Motor neuron (in vitro differentiated cells): ENCODE data around the gene ZNF710. TPM values are rescaled to one million over a fixed set of nuclear protein-coding genes. Genes with fewer than 3 reads are reported as not detected.

Experiments used
- ATAC-seq, 8 experiments: fragments of 200-7000 bp; cut with Tn5 transposase; replicated peaks in 6 of 8; 2 replicates each; pipeline ENCODE4 v1.8.0; 2021; ENCODE audit warnings: mild to moderate bottlenecking in 8 of 8, moderate library complexity in 8 of 8
- H3K27ac ChIP-seq, 2 donors: fragments of 250-450 bp; sonication (Bioruptor Pico); 2 replicates each; pipeline ENCODE4 v1.9.0; 2021; ENCODE audit warnings: antibody characterized with exemption in 2 of 2, mild to moderate bottlenecking in 2 of 2, moderate library complexity in 1 of 2
- H3K4me1 ChIP-seq, 2 donors: fragments of 250-450 bp; sonication (Bioruptor Pico); replicated peaks in 1 of 2; 2 replicates each; pipeline ENCODE4 v1.6.1; 2021; ENCODE audit warnings: antibody characterized with exemption in 2 of 2, mild to moderate bottlenecking in 2 of 2, moderate library complexity in 1 of 2
- H3K4me3 ChIP-seq, 5 donors: fragments of 250-450 bp; sonication (Bioruptor Pico); 2 replicates each; pipeline ENCODE4 v1.9.0; 2021; ENCODE audit warnings: antibody characterized with exemption in 5 of 5, mild to moderate bottlenecking in 5 of 5, moderate library complexity in 4 of 5
- WGBS, 10 experiments: fragments of 450-650 bp; shearing (Covaris generic); methylation state at CpG; one replicate each; pipeline ENCODE4 v1.0.0; 2022; 5-methylcytosine and 5-hydroxymethylcytosine counted together
- in situ Hi-C, 9 experiments: fragments of 400-800 bp; cut with MboI; loops; one replicate each; pipeline ENCODE4 v1.15.0; 2021; ENCODE audit warnings: low sequenced_read_pairs in 9 of 9, low pct_unique_long_range_greater_than_20kb in 2 of 9; ENCODE audit not compliant: unreplicated experiment in 9 of 9
- total RNA-seq, 8 experiments: library from RNA; unstranded; fragments of 300-600 nt; gene quantifications; 2 replicates each; pipeline versions ENCODE4 v1.2.3 to v1.2.4, GENCODE V29; 2022

Gene ZNF710
- total RNA-seq, 8 experiments from 2014 or later, result 4.6 to 23.0 (median 11.5) TPM

DNA sequence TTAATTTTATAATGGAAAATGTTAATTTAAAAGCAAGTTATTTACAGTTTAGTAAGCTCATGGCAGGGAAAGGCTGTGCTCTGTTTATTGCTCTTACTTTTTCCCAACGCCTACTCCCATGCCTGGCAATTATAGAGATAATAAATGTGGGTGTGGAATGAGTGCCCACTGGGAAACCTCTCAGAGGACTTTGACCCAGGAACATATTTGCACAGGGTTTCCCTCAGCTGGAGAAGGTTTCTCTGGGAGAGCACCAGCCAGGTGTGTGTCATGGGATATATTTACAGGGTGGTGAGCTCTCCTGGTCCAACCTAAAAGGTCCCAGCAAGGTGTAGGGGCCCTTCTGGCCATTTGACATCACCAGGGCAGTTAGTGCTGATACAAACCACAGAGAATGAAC is 27.9 kb downstream of the ZNF710 start:
- H3K4me1 ChIP-seq, result peaks cover 2 to 8% of the 10 kb centered on the region in 2 donors
- no peak overlapping the region for H3K27ac ChIP-seq
- no peak for ATAC-seq
- in situ Hi-C loops, result no loop called here
- H3K4me3 ChIP-seq, result no peak overlapping the region
- WGBS, 10 experiments, result 80 to 100% (median 100%) methylated on average over 1 of the region's 1 CpG; no CpG with 5 or more reads in 5 of the 10 experiments

DNA sequence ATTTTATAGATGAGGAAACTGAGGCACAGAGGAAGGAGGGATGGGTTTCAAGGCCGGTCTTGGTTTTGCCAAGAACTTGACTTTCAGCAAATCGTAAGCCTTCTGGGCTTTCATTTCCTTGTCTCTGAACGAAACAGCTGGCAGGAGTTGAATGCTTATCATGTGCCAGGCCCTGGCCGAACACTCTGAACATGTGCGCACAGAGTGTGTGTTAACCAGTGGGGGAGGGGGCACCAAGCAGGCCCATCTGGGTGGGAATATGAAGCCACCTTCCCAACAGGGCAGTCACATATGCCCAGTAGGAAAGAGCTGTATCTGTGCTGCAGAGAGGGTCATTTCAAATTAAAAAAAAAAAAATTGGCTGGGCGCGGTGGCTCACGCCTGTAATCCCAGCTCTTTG is 29.3 kb downstream of the ZNF710 start:
- Histone ChIP-seq H3K27ac (no peak overlapping the region), H3K4me3 (no peak overlapping the region), H3K4me1 (peaks cover 15 to 21% of the 10 kb centered on the region in 2 donors)
- in situ Hi-C loops, result no loop called here
- 70 to 100% (median 100%) methylated on average over 1 to 4 of the region's 8 CpGs for WGBS, 10 experiments
- ATAC-seq, result no peak

DNA sequence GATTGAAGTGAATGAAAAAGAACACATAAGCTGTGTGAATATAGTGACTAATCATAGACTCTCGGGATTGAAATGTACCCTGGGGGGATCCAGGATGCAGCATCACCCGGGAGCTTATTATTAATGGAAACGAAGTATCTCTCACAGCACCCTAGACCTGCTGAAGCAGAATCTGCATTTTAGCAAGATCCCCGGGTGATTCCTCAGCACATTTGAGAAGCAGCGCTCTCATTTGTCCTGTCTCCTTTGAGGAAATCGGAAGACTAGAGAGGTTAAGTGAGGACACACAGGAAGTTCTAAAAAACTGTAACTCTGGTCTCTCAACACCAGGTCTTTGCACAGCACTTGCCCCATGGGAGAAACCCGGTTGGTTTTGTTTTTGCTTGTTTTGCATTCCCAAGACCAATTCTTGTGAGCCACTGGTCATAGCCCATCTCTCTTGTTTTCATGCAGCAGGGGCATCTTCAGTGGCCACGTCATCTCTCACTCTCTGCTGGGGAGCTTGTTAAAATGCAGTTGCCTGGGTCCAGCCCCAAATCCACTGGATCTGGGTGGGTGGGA is 30.2 kb downstream of the ZNF710 start:
- WGBS, 10 experiments, result 38 to 100% (median 68%) methylated on average over 1 to 8 of the region's 8 CpGs; no CpG with 5 or more reads in 2 of the 10 experiments
- Histone ChIP-seq H3K4me1 (peaks cover 24 to 31% of the 10 kb centered on the region in 2 donors), H3K4me3 (no peak overlapping the region), H3K27ac (no peak overlapping the region)
- ATAC-seq, result no peak
- in situ Hi-C loops, result no loop called here

DNA sequence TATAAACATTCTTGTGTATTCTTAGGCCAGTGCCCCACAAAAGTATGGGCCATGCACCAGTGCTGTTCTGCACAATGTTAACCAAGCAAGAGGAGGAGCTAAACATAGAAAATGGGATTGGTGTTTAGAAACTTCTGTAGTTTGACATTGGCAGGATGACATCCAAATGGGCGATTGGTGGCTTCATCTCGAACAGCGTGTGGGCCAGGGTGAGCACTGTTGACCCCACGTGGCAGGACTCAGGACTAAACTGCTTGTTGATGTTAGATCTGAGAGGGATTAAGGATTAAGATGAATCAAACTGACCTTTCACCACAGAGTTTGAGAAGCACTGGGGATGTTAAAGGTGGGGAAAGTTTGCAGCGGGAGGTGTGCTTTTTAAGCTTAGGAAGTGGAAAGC is 31.9 kb downstream of the ZNF710 start:
- H3K4me1 ChIP-seq, result peaks cover 41 to 48% of the 10 kb centered on the region in 2 donors
- in situ Hi-C loops, result no loop called here
- no peak overlapping the region for H3K4me3 ChIP-seq
- no peak for ATAC-seq
- no peak overlapping the region for H3K27ac ChIP-seq
- WGBS, 10 experiments, result 54 to 100% (median 94%) methylated on average over 1 to 5 of the region's 5 CpGs; no CpG with 5 or more reads in 2 of the 10 experiments

DNA sequence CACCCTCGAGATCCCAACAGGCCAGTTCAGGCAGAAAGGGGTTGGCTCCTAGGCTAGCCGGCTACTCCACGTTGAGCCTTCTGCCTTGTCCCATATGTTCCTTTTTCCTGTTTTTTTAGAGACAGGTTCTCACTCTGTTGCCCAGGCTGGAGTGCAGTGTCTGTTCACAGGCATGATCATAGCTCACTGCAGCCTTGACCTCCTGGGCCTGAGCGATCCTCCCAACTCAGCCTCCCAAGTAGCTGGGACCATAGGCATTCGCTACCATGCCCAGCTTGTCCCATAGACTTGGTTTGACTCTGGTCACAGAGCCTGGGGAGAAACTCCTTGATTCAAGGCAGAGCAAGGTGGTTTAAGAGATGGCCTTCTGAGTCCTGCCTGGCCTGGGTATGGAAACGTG is 32.3 kb downstream of the ZNF710 start:
- in situ Hi-C loops, result no loop called here
- no peak overlapping the region for H3K27ac ChIP-seq
- 60 to 100% (median 88%) methylated on average over 1 to 4 of the region's 6 CpGs; no CpG with 5 or more reads in 3 of the 10 experiments for WGBS, 10 experiments
- no peak overlapping the region for H3K4me3 ChIP-seq
- no peak for ATAC-seq
- peaks cover 41 to 52% of the 10 kb centered on the region in 2 donors for H3K4me1 ChIP-seq

DNA sequence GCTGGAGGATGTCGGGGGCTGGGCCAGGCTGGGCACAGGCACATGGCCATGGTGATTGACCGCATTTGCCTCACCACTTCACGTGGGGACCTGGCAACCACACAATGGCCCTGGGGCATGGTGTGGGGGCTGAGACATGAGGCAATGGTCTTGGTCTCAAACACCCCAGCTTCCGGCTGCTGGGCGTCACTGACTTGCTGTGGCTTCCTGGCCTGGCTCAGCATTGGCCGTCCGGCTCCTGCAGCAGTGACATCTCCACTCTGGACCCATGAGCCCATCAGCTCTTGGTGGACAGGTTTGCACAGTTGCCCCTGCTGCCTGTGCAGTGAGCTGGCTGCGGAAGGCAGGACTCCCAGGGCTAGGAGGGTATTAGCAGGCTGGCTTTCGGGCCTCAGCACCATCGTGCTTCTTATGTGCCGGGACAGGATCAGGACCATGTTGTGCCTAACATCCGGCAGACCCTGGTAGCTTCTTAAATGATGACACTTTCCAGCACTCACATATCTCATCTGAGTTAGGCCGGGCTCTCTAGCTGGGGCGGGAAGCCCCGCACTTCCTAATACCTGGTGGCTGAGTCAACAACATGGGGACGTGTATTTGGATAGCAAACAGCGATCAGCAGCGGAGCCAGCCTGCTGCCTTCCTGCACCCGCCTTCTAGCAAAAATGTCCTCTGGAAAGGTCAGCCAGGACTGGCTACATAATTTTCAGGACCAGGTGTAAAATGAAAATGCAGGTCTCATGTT is 34.1 kb downstream of the ZNF710 start:
- peak overlapping the region; percentile 56 to 64 for H3K27ac ChIP-seq

DNA sequence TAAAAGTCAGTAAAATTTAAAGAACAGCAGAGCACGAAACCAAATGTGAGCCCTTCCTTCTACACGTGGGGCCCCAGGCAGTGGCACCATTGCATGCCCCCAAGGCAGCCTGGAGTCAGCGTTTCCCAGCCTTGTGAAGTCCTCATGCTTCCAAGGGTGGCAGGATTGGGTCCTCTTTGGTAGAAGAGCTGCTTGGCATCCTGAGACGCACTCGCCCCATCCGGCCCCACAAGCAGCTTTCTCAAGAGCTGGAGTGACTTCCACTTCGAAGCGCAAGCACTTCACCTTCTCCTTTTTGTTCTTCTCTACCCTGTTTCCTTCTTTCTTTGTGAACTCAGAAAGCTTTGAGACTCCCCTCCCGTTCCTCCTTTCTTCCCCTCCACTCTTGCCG is 34.7 kb downstream of the ZNF710 start:
- H3K4me3 ChIP-seq, result no peak overlapping the region
- in situ Hi-C loops, result no loop called here
- peaks cover 41 to 61% of the 10 kb centered on the region in 2 donors for H3K4me1 ChIP-seq
- peak overlapping the region; percentile 56 to 64 for H3K27ac ChIP-seq
- ATAC-seq, result no peak
- WGBS, 10 experiments, result 20 to 94% (median 23%) methylated on average over 1 to 3 of the region's 10 CpGs; no CpG with 5 or more reads in 6 of the 10 experiments

More for the DNA sequence above, 34.1 kb downstream of the ZNF710 start:
- peak in 1 of 8 experiments; percentile 2 for ATAC-seq
- H3K4me3 ChIP-seq, result no peak overlapping the region
- 60 to 100% (median 90%) methylated on average over 1 to 7 of the region's 19 CpGs; no CpG with 5 or more reads in 4 of the 10 experiments for WGBS, 10 experiments
- peaks cover 41 to 57% of the 10 kb centered on the region in 2 donors for H3K4me1 ChIP-seq
- in situ Hi-C loops, result no loop called here

DNA sequence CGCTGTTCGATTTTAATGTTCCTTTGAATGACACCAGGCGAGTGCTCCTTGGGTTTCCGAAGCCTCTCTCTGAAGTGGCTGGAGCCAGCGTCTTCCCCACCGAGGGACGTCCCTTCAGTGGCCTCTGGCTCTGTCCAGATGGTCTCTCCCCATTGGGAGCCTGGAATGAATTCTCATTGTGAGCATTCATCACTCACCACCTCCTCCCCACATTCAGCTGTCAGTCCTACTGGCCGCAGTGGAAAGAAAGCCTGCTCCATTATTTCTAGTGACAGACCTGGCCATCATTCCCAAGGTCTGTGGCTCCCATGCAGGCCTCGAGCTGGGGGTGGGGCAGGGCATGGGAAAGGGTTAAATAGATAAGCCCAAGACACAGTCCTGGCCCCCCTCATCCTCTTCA is 35.2 kb downstream of the ZNF710 start:
- Histone ChIP-seq H3K4me1 (peaks cover 41 to 59% of the 10 kb centered on the region in 2 donors), H3K27ac (peak overlapping the region; percentile 56 to 64)

DNA sequence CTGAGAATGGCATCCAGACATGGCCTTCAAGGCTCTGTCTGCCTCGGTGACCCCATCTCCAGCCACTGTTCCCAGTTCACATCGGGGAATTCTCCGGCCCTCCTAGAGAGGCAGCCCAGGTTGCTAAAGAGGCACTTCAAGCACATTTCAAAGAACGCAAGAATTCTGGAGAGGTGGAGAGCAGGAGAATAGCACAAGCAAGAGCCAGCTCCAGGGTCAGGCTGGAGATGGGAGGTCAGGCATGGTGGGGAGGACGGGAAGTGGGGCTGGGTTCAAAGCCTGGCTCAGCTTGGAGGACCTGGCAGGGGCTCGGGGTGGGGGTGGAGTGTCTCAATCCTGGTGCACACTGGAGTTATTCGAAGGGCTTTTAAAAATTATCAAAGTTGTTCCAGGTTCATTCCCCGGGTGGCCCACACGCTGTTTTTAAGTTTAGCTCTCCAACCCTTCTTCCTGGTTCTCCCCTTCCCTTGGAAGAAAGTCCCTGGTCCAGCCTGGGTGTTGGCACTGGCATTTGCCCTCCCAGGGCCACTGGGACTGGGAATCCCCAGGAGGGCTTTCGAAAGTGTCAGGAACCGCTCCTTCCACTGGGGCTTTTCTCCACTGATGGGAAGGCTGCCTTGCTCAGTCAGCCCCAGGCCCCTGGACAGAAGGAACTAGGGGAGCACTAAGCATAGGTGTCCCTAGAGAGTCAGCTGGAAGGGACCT is 35.8 kb downstream of the ZNF710 start:
- ATAC-seq, result no peak
- in situ Hi-C loops, result no loop called here
- WGBS, 10 experiments, result 60 to 100% (median 72%) methylated on average over 1 to 5 of the region's 11 CpGs; no CpG with 5 or more reads in 6 of the 10 experiments
- Histone ChIP-seq H3K27ac (peak overlapping the region; percentile 56 to 64), H3K4me3 (no peak overlapping the region), H3K4me1 (peaks cover 43 to 62% of the 10 kb centered on the region in 2 donors)

More for the DNA sequence above, 35.2 kb downstream of the ZNF710 start:
- H3K4me3 ChIP-seq, result no peak overlapping the region
- in situ Hi-C loops, result no loop called here
- 0 to 100% (median 54%) methylated on average over 1 to 4 of the region's 9 CpGs; no CpG with 5 or more reads in 6 of the 10 experiments for WGBS, 10 experiments
- ATAC-seq, result peak in 5 of 8 experiments; percentile 35 to 90 (median 81)

DNA sequence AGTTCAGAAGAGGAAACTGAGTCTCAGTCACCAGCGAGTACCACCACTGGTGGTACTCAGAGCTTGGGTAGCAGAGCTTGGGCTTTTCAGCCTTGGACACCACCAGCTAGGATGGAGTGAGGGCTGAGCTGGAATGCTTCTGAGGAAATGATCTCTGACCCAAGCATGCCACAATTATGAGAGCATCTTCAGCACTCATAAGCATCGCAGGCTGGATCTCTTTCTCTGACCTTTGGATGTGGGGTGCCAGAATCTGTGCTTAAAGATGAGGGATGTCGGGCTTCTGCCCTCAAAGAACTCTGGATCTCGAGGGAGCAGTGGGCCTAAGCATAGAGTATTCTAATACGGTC is 36.4 kb downstream of the ZNF710 start:
- Histone ChIP-seq H3K4me3 (no peak overlapping the region), H3K27ac (no peak overlapping the region), H3K4me1 (peaks cover 48 to 68% of the 10 kb centered on the region in 2 donors)
- WGBS, 10 experiments, result 66 to 90% (median 84%) methylated on average over 2 to 3 of the region's 5 CpGs; no CpG with 5 or more reads in 7 of the 10 experiments
- in situ Hi-C loops, result no loop called here
- no peak for ATAC-seq

DNA sequence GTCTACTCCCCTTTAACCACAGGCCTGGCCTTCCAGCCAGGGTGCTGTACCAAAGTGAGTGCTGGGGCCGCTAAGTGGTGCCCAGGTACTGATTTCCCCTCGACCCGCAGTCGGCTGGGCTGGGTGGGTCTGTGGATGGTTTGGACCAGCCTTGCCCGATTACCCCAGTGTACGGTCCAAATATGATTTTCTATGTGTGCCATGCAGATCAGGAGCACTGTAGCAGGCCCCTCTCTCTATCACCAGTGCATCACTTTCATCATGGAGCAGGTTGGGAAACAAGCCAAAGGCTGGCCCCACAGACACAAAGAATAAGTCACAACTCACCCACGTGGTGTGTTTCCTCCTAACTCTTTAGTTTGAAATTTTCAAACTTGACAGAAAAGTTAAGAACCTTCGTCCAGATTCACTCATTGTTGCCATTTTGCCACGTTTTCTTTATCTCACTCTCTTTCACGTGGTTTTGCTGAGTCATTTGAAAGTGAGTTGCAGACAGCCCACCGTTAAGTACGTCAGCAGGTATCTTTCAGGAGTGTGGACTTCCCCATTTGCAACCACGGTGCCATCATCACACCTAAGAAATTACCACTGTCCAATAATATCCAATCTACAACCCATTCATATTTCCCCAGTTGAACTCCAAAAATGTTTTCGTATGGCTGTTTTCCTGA is 37.0 kb downstream of the ZNF710 start:
- in situ Hi-C loops, result no loop called here
- Histone ChIP-seq H3K4me3 (no peak overlapping the region), H3K27ac (no peak overlapping the region), H3K4me1 (peaks cover 54 to 74% of the 10 kb centered on the region in 2 donors)
- ATAC-seq, result no peak
- WGBS, 10 experiments, result 79 to 100% (median 88%) methylated on average over 1 to 10 of the region's 14 CpGs

DNA sequence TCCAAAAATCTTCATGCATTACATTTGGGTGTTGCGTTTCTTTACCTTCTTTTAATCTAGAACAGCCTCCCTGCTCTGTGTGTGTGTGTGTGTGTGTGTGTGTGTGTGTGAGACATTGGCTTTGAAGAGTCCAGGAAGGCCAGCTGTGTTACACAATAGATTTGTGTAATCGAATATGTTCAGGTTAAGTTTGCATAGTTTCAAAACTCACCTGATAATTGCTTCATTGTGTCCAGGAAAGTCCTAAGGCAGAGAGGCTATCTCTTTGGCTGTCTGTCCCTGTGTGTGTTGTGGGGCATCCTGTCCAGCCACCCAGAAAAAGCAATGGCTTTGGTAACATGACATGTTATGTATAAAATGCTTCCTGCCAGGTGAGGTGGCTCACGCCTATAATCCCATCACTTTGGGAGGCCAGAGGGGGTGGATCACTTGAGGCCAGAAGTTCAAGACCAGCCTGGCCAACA is 37.5 kb downstream of the ZNF710 start:
- in situ Hi-C loops, result no loop called here
- peaks cover 60 to 79% of the 10 kb centered on the region in 2 donors for H3K4me1 ChIP-seq
- ATAC-seq, result no peak
- no peak overlapping the region for H3K4me3 ChIP-seq
- 80 to 100% (median 100%) methylated on average over 1 to 2 of the region's 3 CpGs; no CpG with 5 or more reads in 3 of the 10 experiments for WGBS, 10 experiments
- no peak overlapping the region for H3K27ac ChIP-seq
